Stimulated activated CD4-positive, alpha-beta T cell treated with anti-CD3 and anti-CD28 coated beads, Interleukin-12 subunit alpha, Interleukin-12 subunit beta, amount 100 ng/mL, for 4 hours (primary cell): ENCODE measurements around the gene ANKRD7.
"Not testable (repeated sequence)": the region's sequence is repeated elsewhere in the genome, so short reads cannot be mapped to it uniquely, and the experiment has no call there.

Experiments
- DNase-seq: peaks from one replicate; pipeline ENCODE4 v3.0.0-alpha.2; 2020

Gene ANKRD7

GRCh38 chr7:118240320-118240719 is 15.8 kb downstream of the ANKRD7 start:
- not testable (repeated sequence) for DNase-seq

GRCh38 chr7:118243695-118244094 is 19.2 kb downstream of the ANKRD7 start:
- no peak for DNase-seq

GRCh38 chr7:118245267-118246040 is 20.9 kb downstream of the ANKRD7 start:
- no peak for DNase-seq

- no peak for DNase-seq
Measured at GRCh38 chr7:118250860-118251494, 26.5 kb downstream of the ANKRD7 start.

- no peak for DNase-seq
Measured at GRCh38 chr7:118252087-118252486, 27.6 kb downstream of the ANKRD7 start.

GRCh38 chr7:118259115-118259514 is 34.6 kb downstream of the ANKRD7 start:
- no peak for DNase-seq

- no peak for DNase-seq
Measured at GRCh38 chr7:118264836-118265235, 40.3 kb downstream of the ANKRD7 start.

- no peak for DNase-seq
Measured at GRCh38 chr7:118280319-118281012, 56.0 kb downstream of the ANKRD7 start.

- DNase-seq: no peak
Measured at GRCh38 chr7:118281196-118281595, 56.7 kb downstream of the ANKRD7 start.

- DNase-seq: no peak
Measured at GRCh38 chr7:118285358-118285757, 60.9 kb downstream of the ANKRD7 start.

- DNase-seq: no peak
Measured at GRCh38 chr7:118286131-118286530, 61.6 kb downstream of the ANKRD7 start.

- no peak for DNase-seq
Measured at GRCh38 chr7:118288098-118288497, 63.6 kb downstream of the ANKRD7 start.

GRCh38 chr7:118289476-118289875 is 65.0 kb downstream of the ANKRD7 start:
- DNase-seq: no peak
